ENCODE measurements around the gene FPR1. TPM values are rescaled to one million over a fixed set of nuclear protein-coding genes. Genes with fewer than 3 reads are reported as not detected.

The FPR1 gene
- total RNA-seq, 4 donors from 2014 or later = 1.5 to 4.4 TPM; not detected in 2

DNA sequence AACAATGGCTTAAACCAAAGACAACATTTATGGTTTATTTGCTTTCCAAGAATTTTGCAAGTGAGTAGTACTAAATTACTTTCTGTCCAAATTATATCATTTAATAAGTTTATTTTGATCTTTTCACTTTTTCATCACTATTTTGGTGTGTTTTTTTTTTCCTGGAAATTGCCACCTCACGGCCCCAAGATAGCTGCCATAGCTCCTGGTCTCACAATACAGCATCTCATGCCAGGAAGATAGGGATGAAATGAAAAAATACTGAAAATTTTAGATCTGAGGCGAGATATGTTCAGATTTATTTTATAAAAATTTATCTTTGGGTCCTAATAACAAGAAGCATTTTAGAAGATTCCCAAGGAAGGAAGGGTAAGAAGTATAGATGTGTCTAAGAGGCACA is 36.4 kb upstream of the FPR1 start:
- no peaks in the 10 kb centered on the region for H3K27me3 ChIP-seq
- no peaks in the 10 kb centered on the region for H3K4me1 ChIP-seq
- no peak overlapping the region for H3K27ac ChIP-seq
- in situ Hi-C loops (cut with MboI; ENCODE audit: low pct_ligation_motif_present in 1 of 4, low pct_unique_long_range_greater_than_20kb in 1 of 4, low sequenced_read_pairs in 3 of 4) (loop anchor here in 1 of 4 donors (25.0 kb wide), 1 partner anchor 326 kb away; the partner anchor contains the start of gene SIGLEC8), intact Hi-C loops (cut with DNase I; ENCODE audit: low total_unique reads) (no loop called here)
- no peaks in the 10 kb centered on the region for H3K36me3 ChIP-seq
- TF ChIP-seq POLR2AphosphoS5 (IDR thresholded peaks at IDR 0.05) (no peak), POLR2A (IDR thresholded peaks at IDR 0.05) (no peak), EP300 (IDR thresholded peaks at IDR 0.05; ENCODE audit: low read depth) (no peak), CTCF (IDR thresholded peaks at IDR 0.05) (no peak)
- H3K4me3 ChIP-seq = no peak overlapping the region
- no peaks in the 10 kb centered on the region for H3K9me3 ChIP-seq
- DNase-seq = no peak
- 34 to 62% methylated on average over 2 of the region's 2 CpGs for WGBS, 2 donors (ENCODE audit: low coverage in 1 of 2)

DNA sequence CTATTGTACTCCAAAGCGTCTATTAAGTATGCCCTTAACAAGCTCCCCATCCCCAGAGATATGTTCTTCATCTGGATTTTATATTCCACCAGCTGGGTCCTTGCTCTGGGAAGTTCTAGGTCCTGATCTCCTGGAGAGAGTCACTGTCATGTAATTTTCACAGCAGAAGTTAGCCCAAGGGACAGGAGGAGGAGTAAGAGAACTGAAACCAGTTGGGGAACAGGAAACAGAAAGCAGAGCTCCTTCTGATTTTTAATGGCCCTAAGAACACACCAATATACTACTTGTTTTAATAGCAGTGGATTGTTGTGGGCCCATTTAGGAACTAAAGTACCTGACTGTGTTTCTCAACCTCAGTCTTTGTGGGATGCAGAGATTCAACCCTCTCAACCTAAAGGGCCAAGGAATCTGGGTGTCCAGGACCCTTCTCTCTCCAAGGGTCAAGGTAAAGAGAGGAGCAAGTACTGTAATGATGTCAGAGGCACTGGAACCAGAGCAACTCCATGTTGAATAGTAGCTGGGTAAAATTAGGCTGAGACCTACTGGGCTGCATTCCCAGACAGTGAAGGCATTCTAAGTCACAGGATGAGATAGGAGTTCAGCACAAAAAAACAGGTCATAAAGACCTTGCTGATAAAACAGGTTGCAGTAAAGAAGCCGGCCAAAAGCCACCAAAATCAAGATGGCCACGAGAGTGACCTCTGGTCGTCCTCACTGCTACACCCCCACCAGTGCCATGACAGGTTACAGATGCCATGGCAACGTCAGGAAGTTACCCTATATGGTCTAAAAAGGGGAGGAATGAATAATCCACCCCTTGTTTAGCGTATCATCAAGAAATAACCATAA is 35.2 kb upstream of the FPR1 start:
- no peaks in the 10 kb centered on the region for H3K36me3 ChIP-seq
- TF ChIP-seq POLR2A (IDR thresholded peaks at IDR 0.05) (no peak), POLR2AphosphoS5 (IDR thresholded peaks at IDR 0.05) (no peak), CTCF (IDR thresholded peaks at IDR 0.05) (no peak), EP300 (IDR thresholded peaks at IDR 0.05; ENCODE audit: low read depth) (no peak)
- no peaks in the 10 kb centered on the region for H3K4me1 ChIP-seq
- intact Hi-C loops (cut with DNase I; ENCODE audit: low total_unique reads) (no loop called here), in situ Hi-C loops (cut with MboI; ENCODE audit: low pct_ligation_motif_present in 1 of 4, low pct_unique_long_range_greater_than_20kb in 1 of 4, low sequenced_read_pairs in 3 of 4) (loop anchor here in 1 of 4 donors (25.0 kb wide), 1 partner anchor 325 kb away; the partner anchor contains the start of gene SIGLEC8)
- no peak for DNase-seq
- WGBS, 2 donors (ENCODE audit: low coverage in 1 of 2) = 49 to 86% methylated on average over 2 to 6 of the region's 6 CpGs
- H3K27ac ChIP-seq = peak overlapping the region in 1 of 4 donors; percentile 3
- H3K27me3 ChIP-seq = no peaks in the 10 kb centered on the region
- no peaks in the 10 kb centered on the region for H3K9me3 ChIP-seq
- no peak overlapping the region for H3K4me3 ChIP-seq

DNA sequence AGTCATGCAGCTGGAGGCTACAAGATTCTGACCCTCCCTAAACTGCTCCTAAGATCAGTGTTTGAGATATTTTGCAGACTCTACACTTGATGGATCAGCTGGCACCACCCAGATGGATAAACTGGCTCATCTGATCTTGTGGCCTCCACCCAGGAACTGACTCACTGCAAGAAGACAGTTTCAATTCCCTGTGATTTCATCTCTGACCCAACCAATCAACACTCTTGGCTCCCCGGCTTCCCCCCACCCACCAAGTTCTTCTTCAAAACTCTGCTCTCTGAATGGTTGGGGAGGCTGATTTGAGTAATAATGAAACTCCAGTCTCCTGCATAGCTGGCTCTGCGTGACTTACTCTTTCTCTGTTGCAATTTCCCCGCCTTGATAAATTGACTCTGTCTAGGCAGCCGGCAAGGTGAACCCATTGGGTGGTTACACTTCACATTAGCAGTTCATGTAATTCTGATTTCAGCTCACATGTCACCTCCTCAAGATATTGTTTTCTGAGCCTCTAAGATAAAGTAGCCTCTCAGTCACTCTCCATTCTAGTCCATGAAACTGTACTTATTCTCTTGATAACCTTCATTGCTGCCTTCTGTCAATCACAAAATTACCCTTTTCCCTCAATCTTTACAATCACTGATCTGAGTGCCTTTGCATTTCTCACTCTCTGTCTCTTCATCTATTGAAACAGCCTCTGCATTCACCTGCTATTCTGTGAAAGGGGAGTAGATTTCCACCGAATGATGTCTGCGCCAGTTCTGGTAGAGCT is 33.4 kb upstream of the FPR1 start:
- Histone ChIP-seq H3K4me1 (no peaks in the 10 kb centered on the region), H3K27ac (peak overlapping the region; percentile 13 to 45 (median 24)), H3K9me3 (no peaks in the 10 kb centered on the region), H3K4me3 (no peak overlapping the region), H3K36me3 (no peaks in the 10 kb centered on the region), H3K27me3 (no peaks in the 10 kb centered on the region)
- TF ChIP-seq POLR2A (IDR thresholded peaks at IDR 0.05) = no peak
- TF ChIP-seq EP300 (IDR thresholded peaks at IDR 0.05; ENCODE audit: low read depth) = no peak
- no peak for TF ChIP-seq CTCF (IDR thresholded peaks at IDR 0.05)
- TF ChIP-seq POLR2AphosphoS5 (IDR thresholded peaks at IDR 0.05) = no peak
- intact Hi-C loops (cut with DNase I; ENCODE audit: low total_unique reads) (no loop called here), in situ Hi-C loops (cut with MboI; ENCODE audit: low pct_ligation_motif_present in 1 of 4, low pct_unique_long_range_greater_than_20kb in 1 of 4, low sequenced_read_pairs in 3 of 4) (loop anchor here in 1 of 4 donors (25.0 kb wide), 1 partner anchor 323 kb away; the partner anchor contains the start of gene SIGLEC8)
- DNase-seq = peak; percentile 50
- 70 to 75% methylated on average over 4 to 6 of the region's 6 CpGs for WGBS, 2 donors (ENCODE audit: low coverage in 1 of 2)

Data from transverse colon (tissue), 4 donors.